SJCRH30 (cell line): ENCODE results near the gene SLC15A5. TPM values are rescaled to one million over a fixed set of nuclear protein-coding genes. Genes with fewer than 3 reads are reported as not detected.

ENCODE experiments used
- total RNA-seq: library from RNA; depleted of rRNA; stranded (reverse); fragments of >200 nt; shearing (Covaris generic); gene quantifications from 2 replicates; pipeline ENCODE4 v1.2.3, GENCODE V29; 2014; rRNA removed

The SLC15A5 gene
- total RNA-seq, 1 experiment from 2014 or later = not detected

Other genes starting within 250 kb of the SLC15A5 start
- 37.7 and 42.2 TPM in 2 replicates for gene MGST1, start 70.0 kb upstream of the SLC15A5 start, total RNA-seq